ENCODE data around the gene NFKBIB.

DNA sequence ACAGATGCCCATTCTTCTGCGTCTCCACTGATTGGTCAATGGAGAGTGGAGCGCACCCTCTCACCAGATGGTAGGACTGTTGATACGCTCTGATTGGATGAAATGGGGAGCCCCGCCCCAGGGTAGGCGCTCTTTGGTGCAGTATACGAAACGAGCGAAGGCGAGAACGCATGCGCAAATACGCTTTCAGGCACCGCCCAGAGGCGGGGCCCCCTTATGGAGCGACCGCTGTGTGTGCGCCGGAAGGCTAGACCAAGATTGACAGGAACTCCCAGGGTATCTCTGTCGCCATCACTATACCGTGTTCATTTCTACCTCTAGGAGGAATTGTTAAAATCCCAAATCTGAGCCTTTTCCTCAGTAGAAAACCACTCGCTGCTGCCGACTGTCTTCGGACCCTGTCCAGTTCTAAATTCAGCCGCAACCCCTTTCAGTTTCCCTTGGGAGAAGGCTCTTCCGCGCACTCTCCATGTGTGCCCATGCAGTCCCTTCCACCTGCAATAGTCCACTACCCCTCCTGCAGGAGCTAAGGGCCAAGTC is 49.3 kb upstream of the NFKBIB start:
- TF ChIP-seq, protein P1, sequence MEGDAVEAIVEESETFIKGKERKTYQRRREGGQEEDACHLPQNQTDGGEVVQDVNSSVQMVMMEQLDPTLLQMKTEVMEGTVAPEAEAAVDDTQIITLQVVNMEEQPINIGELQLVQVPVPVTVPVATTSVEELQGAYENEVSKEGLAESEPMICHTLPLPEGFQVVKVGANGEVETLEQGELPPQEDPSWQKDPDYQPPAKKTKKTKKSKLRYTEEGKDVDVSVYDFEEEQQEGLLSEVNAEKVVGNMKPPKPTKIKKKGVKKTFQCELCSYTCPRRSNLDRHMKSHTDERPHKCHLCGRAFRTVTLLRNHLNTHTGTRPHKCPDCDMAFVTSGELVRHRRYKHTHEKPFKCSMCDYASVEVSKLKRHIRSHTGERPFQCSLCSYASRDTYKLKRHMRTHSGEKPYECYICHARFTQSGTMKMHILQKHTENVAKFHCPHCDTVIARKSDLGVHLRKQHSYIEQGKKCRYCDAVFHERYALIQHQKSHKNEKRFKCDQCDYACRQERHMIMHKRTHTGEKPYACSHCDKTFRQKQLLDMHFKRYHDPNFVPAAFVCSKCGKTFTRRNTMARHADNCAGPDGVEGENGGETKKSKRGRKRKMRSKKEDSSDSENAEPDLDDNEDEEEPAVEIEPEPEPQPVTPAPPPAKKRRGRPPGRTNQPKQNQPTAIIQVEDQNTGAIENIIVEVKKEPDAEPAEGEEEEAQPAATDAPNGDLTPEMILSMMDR (conservative IDR thresholded peaks at IDR 0.05) = no peak
- TF ChIP-seq ZFX (IDR thresholded peaks at IDR 0.05) = no peak

All from C4-2B (cell line).